Measurements from ENCODE around the gene AGO4.

Gene AGO4

GRCh38 chr1:35832276-35832905 is 24.6 kb downstream of the AGO4 start:
- Histone ChIP-seq H3K4me1 (ENCODE audit: low read length) (no peaks in the 10 kb centered on the region), H3K79me2 (ENCODE audit: low read length) (no peaks in the 10 kb centered on the region), H4K20me1 (ENCODE audit: insufficient read depth, low read length) (no peaks in the 10 kb centered on the region), H3K27ac (ENCODE audit: low read length) (no peak overlapping the region), H3K9me3 (ENCODE audit: insufficient read depth, low read length) (no peaks in the 10 kb centered on the region), H3K4me3 (ENCODE audit: low read length) (no peak overlapping the region), H3K36me3 (replicated peaks; ENCODE audit: low read depth, low read length) (peaks cover 3% of the 10 kb centered on the region), H2AFZ (ENCODE audit: low read depth, low read length) (no peak overlapping the region), H3K27me3 (ENCODE audit: low read depth, low read length) (no peaks in the 10 kb centered on the region), H3K4me2 (ENCODE audit: low read length) (no peak overlapping the region), H3K9ac (ENCODE audit: low read length) (no peak overlapping the region)
- TF ChIP-seq CTCF (IDR thresholded peaks at IDR 0.05; ENCODE audit: low read depth, low read length) (no peak), EZH2phosphoT487 (IDR thresholded peaks at IDR 0.05; ENCODE audit: low read depth) (no peak)

GRCh38 chr1:35833395-35833794 is 25.6 kb downstream of the AGO4 start:
- Histone ChIP-seq H3K4me1 (ENCODE audit: low read length) (peaks cover 1% of the 10 kb centered on the region), H3K27me3 (ENCODE audit: low read depth, low read length) (no peaks in the 10 kb centered on the region), H3K9me3 (ENCODE audit: insufficient read depth, low read length) (no peaks in the 10 kb centered on the region), H3K4me3 (ENCODE audit: low read length) (no peak overlapping the region), H3K79me2 (ENCODE audit: low read length) (no peaks in the 10 kb centered on the region), H2AFZ (ENCODE audit: low read depth, low read length) (no peak overlapping the region), H3K4me2 (ENCODE audit: low read length) (no peak overlapping the region), H3K9ac (ENCODE audit: low read length) (no peak overlapping the region), H3K27ac (ENCODE audit: low read length) (no peak overlapping the region), H4K20me1 (ENCODE audit: insufficient read depth, low read length) (no peaks in the 10 kb centered on the region), H3K36me3 (replicated peaks; ENCODE audit: low read depth, low read length) (peaks cover 3% of the 10 kb centered on the region)
- TF ChIP-seq EZH2phosphoT487 (IDR thresholded peaks at IDR 0.05; ENCODE audit: low read depth) (no peak), CTCF (IDR thresholded peaks at IDR 0.05; ENCODE audit: low read depth, low read length) (no peak)

- Histone ChIP-seq H3K9me3 (ENCODE audit: insufficient read depth, low read length) (no peaks in the 10 kb centered on the region), H3K4me3 (ENCODE audit: low read length) (no peak overlapping the region), H3K4me2 (ENCODE audit: low read length) (no peak overlapping the region), H3K4me1 (ENCODE audit: low read length) (peaks cover 4% of the 10 kb centered on the region), H3K27ac (ENCODE audit: low read length) (no peak overlapping the region), H4K20me1 (ENCODE audit: insufficient read depth, low read length) (no peaks in the 10 kb centered on the region), H3K27me3 (ENCODE audit: low read depth, low read length) (no peaks in the 10 kb centered on the region), H3K9ac (ENCODE audit: low read length) (no peak overlapping the region), H3K36me3 (replicated peaks; ENCODE audit: low read depth, low read length) (peaks cover 3% of the 10 kb centered on the region), H3K79me2 (ENCODE audit: low read length) (no peaks in the 10 kb centered on the region), H2AFZ (ENCODE audit: low read depth, low read length) (no peak overlapping the region)
- TF ChIP-seq EZH2phosphoT487 (IDR thresholded peaks at IDR 0.05; ENCODE audit: low read depth) (no peak), CTCF (IDR thresholded peaks at IDR 0.05; ENCODE audit: low read depth, low read length) (no peak)
These were observed 26.4 kb downstream of the AGO4 start for GRCh38 chr1:35834218-35834617.

- Histone ChIP-seq H2AFZ (ENCODE audit: low read depth, low read length) (no peak overlapping the region), H3K9ac (ENCODE audit: low read length) (no peak overlapping the region), H3K9me3 (ENCODE audit: insufficient read depth, low read length) (no peaks in the 10 kb centered on the region), H3K27ac (ENCODE audit: low read length) (no peak overlapping the region), H3K36me3 (replicated peaks; ENCODE audit: low read depth, low read length) (peaks cover 3% of the 10 kb centered on the region), H4K20me1 (ENCODE audit: insufficient read depth, low read length) (no peaks in the 10 kb centered on the region), H3K4me2 (ENCODE audit: low read length) (no peak overlapping the region), H3K4me1 (ENCODE audit: low read length) (peaks cover 4% of the 10 kb centered on the region), H3K27me3 (ENCODE audit: low read depth, low read length) (no peaks in the 10 kb centered on the region), H3K79me2 (ENCODE audit: low read length) (no peaks in the 10 kb centered on the region), H3K4me3 (ENCODE audit: low read length) (no peak overlapping the region)
- TF ChIP-seq CTCF (IDR thresholded peaks at IDR 0.05; ENCODE audit: low read depth, low read length) = no peak
- TF ChIP-seq EZH2phosphoT487 (IDR thresholded peaks at IDR 0.05; ENCODE audit: low read depth) = no peak
These were observed 27.6 kb downstream of the AGO4 start for GRCh38 chr1:35835398-35835797.

Data from OCI-LY3 (cell line).